ENCODE results near the gene KCNK7.

Gene KCNK7

GRCh38 chr11:65560555-65561418 lies 34.8 kb downstream of the KCNK7 start:
- DNase-seq = peak in 4 of 10 donors; percentile 55 to 94 (median 70)
- intact Hi-C loops (cut with DNase I) = no loop called here

- no peak for DNase-seq
- intact Hi-C loops (cut with DNase I) = no loop called here
Observed at GRCh38 chr11:65559951-65560537, 35.6 kb downstream of the KCNK7 start.

- DNase-seq = no peak
- intact Hi-C loops (cut with DNase I) = no loop called here
Observed at GRCh38 chr11:65559535-65559934, 36.1 kb downstream of the KCNK7 start.

GRCh38 chr11:65558930-65559509 lies 36.6 kb downstream of the KCNK7 start:
- intact Hi-C loops (cut with DNase I) = loop anchor here (1.0 kb wide), 1 partner anchor 11 kb away; the partner anchor contains the start of gene ZNRD2
- DNase-seq = peak in 8 of 10 donors; percentile 53 to 94 (median 72)

GRCh38 chr11:65558002-65558929 lies 37.3 kb downstream of the KCNK7 start, which contains the start of gene LTBP3:
LTBP3 (minus strand) TSS chr11:65558359; CDS start chr11:65557959, 400 bp downstream.
- intact Hi-C loops (cut with DNase I) = loop anchor here (1.0 kb wide), 1 partner anchor 12 kb away; the partner anchor contains the start of gene ZNRD2
- DNase-seq = peak; percentile 73 to 97 (median 82)

- peak in 1 of 10 donors; percentile 32 for DNase-seq
- intact Hi-C loops (cut with DNase I) = loop anchor here (1.0 kb wide), 1 partner anchor 13 kb away; the partner anchor contains the start of gene ZNRD2
Observed at GRCh38 chr11:65557280-65558001, 38.2 kb downstream of the KCNK7 start.

GRCh38 chr11:65556470-65557279 lies 38.9 kb downstream of the KCNK7 start:
- intact Hi-C loops (cut with DNase I) = no loop called here
- no peak for DNase-seq

GRCh38 chr11:65555693-65556231 lies 39.8 kb downstream of the KCNK7 start:
- intact Hi-C loops (cut with DNase I) = no loop called here
- no peak for DNase-seq

- intact Hi-C loops (cut with DNase I) = no loop called here
Observed at GRCh38 chr11:65554842-65555430, 40.7 kb downstream of the KCNK7 start.

GRCh38 chr11:65554057-65554818 lies 41.4 kb downstream of the KCNK7 start:
- DNase-seq = no peak
- intact Hi-C loops (cut with DNase I) = no loop called here

More at GRCh38 chr11:65554842-65555430, 40.7 kb downstream of the KCNK7 start:
- no peak for DNase-seq

GRCh38 chr11:65553301-65554001 lies 42.1 kb downstream of the KCNK7 start:
- DNase-seq = no peak
- intact Hi-C loops (cut with DNase I) = no loop called here

GRCh38 chr11:65552388-65552951 lies 43.1 kb downstream of the KCNK7 start:
- no peak for DNase-seq
- intact Hi-C loops (cut with DNase I) = no loop called here

GRCh38 chr11:65551572-65552387 lies 43.8 kb downstream of the KCNK7 start:
- intact Hi-C loops (cut with DNase I) = no loop called here
- DNase-seq = peak in 3 of 10 donors; percentile 44 to 90 (median 88)

GRCh38 chr11:65549096-65549495 lies 46.5 kb downstream of the KCNK7 start:
- no peak for DNase-seq
- intact Hi-C loops (cut with DNase I) = no loop called here

GRCh38 chr11:65548395-65548794 lies 47.2 kb downstream of the KCNK7 start:
- intact Hi-C loops (cut with DNase I) = no loop called here
- no peak for DNase-seq
